GM12892 (cell line): ENCODE measurements around the gene MGAT4B.

ENCODE experiments used
- POLR2A ChIP-seq: IDR thresholded peaks from 2 replicates; pipeline ENCODE4 v1.6.1; 2011; ENCODE audit warnings: low read depth, low read length, control low read depth
- POLR2AphosphoS5 ChIP-seq: IDR thresholded peaks from 2 replicates; pipeline ENCODE4 v1.6.1; 2011; ENCODE audit warnings: low read depth, low read length, control low read depth

GRCh38 chr5:179802207-179802883, 4.3 kb downstream of the MGAT4B start:
- TF ChIP-seq POLR2A, result no peak
- TF ChIP-seq POLR2AphosphoS5, result no peak
